ENCODE results near the gene NEK3. TPM values are rescaled to one million over a fixed set of nuclear protein-coding genes. Genes with fewer than 3 reads are reported as not detected.
"Not testable (repeated sequence)": the region's sequence is repeated elsewhere in the genome, so short reads cannot be mapped to it uniquely, and the experiment has no call there.

Gene NEK3
- total RNA-seq, 2 experiments from 2014 or later = 18.2 to 32.2 TPM

GRCh38 chr13:52187029-52187423, 27.6 kb upstream of the NEK3 start:
- Histone ChIP-seq H3K4me1 (ENCODE audit: insufficient read depth, low read length, poor library complexity, severe bottlenecking) (no peaks in the 10 kb centered on the region), H3K27ac (ENCODE audit: low read depth, low read length, poor library complexity, severe bottlenecking) (no peak overlapping the region), H4K20me1 (ENCODE audit: insufficient read depth, low read length) (no peaks in the 10 kb centered on the region), H3K4me2 (ENCODE audit: low read length) (no peak overlapping the region), H3K36me3 (ENCODE audit: insufficient read depth, low read length) (peaks cover 59% of the 10 kb centered on the region), H3K79me2 (ENCODE audit: insufficient read depth, low read depth, low read length) (peaks cover 17% of the 10 kb centered on the region; the same call in 1 of the 2 replicates), H3K4me3 (ENCODE audit: low read depth, low read length, poor library complexity, severe bottlenecking) (no peak overlapping the region), H3K9me2 (ENCODE audit: insufficient read depth, low read length) (no peaks in the 10 kb centered on the region), H3K9me3 (ENCODE audit: low read length) (no peaks in the 10 kb centered on the region), H2AFZ (ENCODE audit: low read length) (no peak overlapping the region)
- intact Hi-C loops (cut with micrococcal nuclease; ENCODE audit: unreplicated experiment) = no loop called here
- ChIA-PET CTCF (ENCODE audit: unreplicated experiment) (no interaction called here), POLR2A (no interaction called here)
- no peak for DNase-seq (ENCODE audit: low spot score)
- TF ChIP-seq EZH2phosphoT487 (IDR thresholded peaks at IDR 0.05; ENCODE audit: borderline replicate concordance, low read depth, low read length) = no peak
- TF ChIP-seq CTCF (conservative IDR thresholded peaks at IDR 0.05; ENCODE audit: low read length) = no peak
- no TSS peak for BruUV-seq (replicated peaks)

GRCh38 chr13:52181316-52181954, 22.0 kb upstream of the NEK3 start:
- H3K9me3 ChIP-seq (ENCODE audit: low read length); H3K27ac ChIP-seq (ENCODE audit: low read depth, low read length, poor library complexity, severe bottlenecking); H3K4me2 ChIP-seq (ENCODE audit: low read length); POLR2A ChIA-PET; H3K4me3 ChIP-seq (ENCODE audit: low read depth, low read length, poor library complexity, severe bottlenecking); CTCF ChIA-PET (ENCODE audit: unreplicated experiment); H3K79me2 ChIP-seq (ENCODE audit: insufficient read depth, low read depth, low read length); H3K4me1 ChIP-seq (ENCODE audit: insufficient read depth, low read length, poor library complexity, severe bottlenecking); H4K20me1 ChIP-seq (ENCODE audit: insufficient read depth, low read length); DNase-seq (ENCODE audit: low spot score); intact Hi-C loops (cut with micrococcal nuclease; ENCODE audit: unreplicated experiment); H3K9me2 ChIP-seq (ENCODE audit: insufficient read depth, low read length); H2AFZ ChIP-seq (ENCODE audit: low read length); BruUV-seq (replicated peaks): not testable (repeated sequence)
- peaks cover 56% of the 10 kb centered on the region for H3K36me3 ChIP-seq (ENCODE audit: insufficient read depth, low read length)

- Histone ChIP-seq H3K4me2 (ENCODE audit: low read length) (no peak overlapping the region), H3K4me3 (ENCODE audit: low read depth, low read length, poor library complexity, severe bottlenecking) (no peak overlapping the region), H4K20me1 (ENCODE audit: insufficient read depth, low read length) (no peaks in the 10 kb centered on the region), H3K9me3 (ENCODE audit: low read length) (no peaks in the 10 kb centered on the region), H3K4me1 (ENCODE audit: insufficient read depth, low read length, poor library complexity, severe bottlenecking) (no peaks in the 10 kb centered on the region), H2AFZ (ENCODE audit: low read length) (no peak overlapping the region), H3K27ac (ENCODE audit: low read depth, low read length, poor library complexity, severe bottlenecking) (no peak overlapping the region), H3K36me3 (ENCODE audit: insufficient read depth, low read length) (peaks cover 61% of the 10 kb centered on the region), H3K9me2 (ENCODE audit: insufficient read depth, low read length) (no peaks in the 10 kb centered on the region), H3K79me2 (ENCODE audit: insufficient read depth, low read depth, low read length) (no peaks in the 10 kb centered on the region)
- DNase-seq (ENCODE audit: low spot score) = no peak
- intact Hi-C loops (cut with micrococcal nuclease; ENCODE audit: unreplicated experiment) = no loop called here
- TF ChIP-seq EZH2phosphoT487 (IDR thresholded peaks at IDR 0.05; ENCODE audit: borderline replicate concordance, low read depth, low read length) = no peak
- no peak for TF ChIP-seq CTCF (conservative IDR thresholded peaks at IDR 0.05; ENCODE audit: low read length)
- ChIA-PET CTCF (ENCODE audit: unreplicated experiment) (no interaction called here), POLR2A (interaction anchor here (0.6 kb wide), 2 partner anchors 13 to 293 kb away, joined by 4 to 6 read pairs; no protein-coding TSS in a partner anchor)
- no TSS peak for BruUV-seq (replicated peaks)
These were observed 20.5 kb upstream of the NEK3 start for GRCh38 chr13:52179925-52180324.
